A549 (cell line): ENCODE data around the gene VAMP5. TPM values are rescaled to one million over a fixed set of nuclear protein-coding genes. Genes with fewer than 3 reads are reported as not detected.

Source experiments
- ATAC-seq, 2 experiments: fragments of 200-7000 bp in 1 of 2; fragments of >200 bp in 1 of 2; cut with Nextera tagmentation in 1 of 2; cut with Tn5 transposase in 1 of 2; 3 replicates each; pipeline versions ENCODE4 v1.8.0 to v1.9.1; 2018 to 2020; ENCODE audit warnings: mild to moderate bottlenecking in 1 of 2, moderate library complexity in 1 of 2
- CTCF ChIA-PET: fragments of 300-600 bp; sonication (Branson Sonifier 250); formaldehyde crosslinking; extraction: SDS; loops from one replicate; lab custom pipeline; 2021; ENCODE audit warnings: antibody characterized with exemption, inconsistent platforms; lab: Yijun Ruan, JAX
- POLR2A ChIA-PET: fragments of 350-600 bp; formaldehyde crosslinking; extraction: SDS; loops from one replicate; lab custom pipeline; 2021; ENCODE audit warnings: antibody characterized with exemption, inconsistent platforms; lab: Yijun Ruan, JAX
- DNase-seq, 2 experiments: peaks; one replicate each; pipeline versions ENCODE4 v3.0.0 to v3.0.0-alpha.2; 2011 to 2016; ENCODE audit warnings: low read depth in 1 of 2, low spot score in 1 of 2
- FAIRE-seq: peaks from 2 replicates; lab custom pipeline; 2011; peaks lifted over from hg19 to GRCh38; lab: Jason Lieb, UNC
- H3K27ac ChIP-seq, 2 experiments: fragments of >200 bp; sonication (Bioruptor Twin); formaldehyde crosslinking; 3 replicates each; pipeline ENCODE4 v1.5.1; 2016 to 2017
- H3K4me1 ChIP-seq: fragments of >200 bp; sonication (Bioruptor Twin); formaldehyde crosslinking; 3 replicates; pipeline ENCODE4 v1.6.1; 2016
- H3K4me2 ChIP-seq: fragments of >200 bp; sonication (Bioruptor Twin); formaldehyde crosslinking; 3 replicates; pipeline ENCODE4 v1.6.1; 2016
- H3K4me3 ChIP-seq: fragments of >200 bp; sonication (Bioruptor Twin); formaldehyde crosslinking; 3 replicates; pipeline ENCODE4 v1.5.1; 2016
- H3K9me3 ChIP-seq: fragments of >200 bp; sonication (Bioruptor Twin); formaldehyde crosslinking; 3 replicates; pipeline ENCODE4 v1.6.1; 2016
- ATOH8 ChIP-seq: fragments of 250-450 bp; sonication (Bioruptor Pico); IDR thresholded peaks from 2 replicates; pipeline ENCODE4 v1.5.0; 2020; ENCODE audit warnings: low read depth, mild to moderate bottlenecking, moderate library complexity
- BCL3 ChIP-seq: fragments of >200 bp; sonication (Bioruptor Twin); formaldehyde crosslinking; IDR thresholded peaks from 3 replicates; pipeline ENCODE4 v1.6.1; 2016
- CBX2 ChIP-seq: fragments of 200-600 bp; sonication (generic); IDR thresholded peaks from 2 replicates; pipeline ENCODE4 v1.6.1; 2016; ENCODE audit warnings: low read depth, mild to moderate bottlenecking, borderline replicate concordance
- CEBPB ChIP-seq, 2 experiments: fragments of >200 bp in 1 of 2; sonication (Bioruptor Twin) in 1 of 2; formaldehyde crosslinking in 1 of 2; IDR thresholded peaks; 2 replicates each; pipeline ENCODE4 v1.6.1; 2012 to 2016
- CHD2 ChIP-seq: fragments of 150-350 bp; IDR thresholded peaks from 2 replicates; pipeline ENCODE4 v1.6.1; 2014; ENCODE audit warnings: low read length; ENCODE audit not compliant: partially characterized antibody
- CHD4 ChIP-seq: fragments of 200-600 bp; sonication (generic); IDR thresholded peaks from 2 replicates; pipeline ENCODE4 v1.6.1; 2016; ENCODE audit warnings: antibody characterized with exemption, mild to moderate bottlenecking, borderline replicate concordance
- E2F6 ChIP-seq: IDR thresholded peaks from 2 replicates; pipeline ENCODE4 v1.6.1; 2012; ENCODE audit warnings: low read depth, borderline replicate concordance
- EHF ChIP-seq: fragments of 250-450 bp; sonication (Bioruptor Pico); IDR thresholded peaks from 2 replicates; pipeline ENCODE4 v1.5.0; 2020; ENCODE audit warnings: mild to moderate bottlenecking
- ESRRA ChIP-seq: fragments of 150-350 bp; IDR thresholded peaks from 2 replicates; pipeline ENCODE4 v1.6.1; 2014; ENCODE audit warnings: mild to moderate bottlenecking, low read length, borderline replicate concordance
- FOSB ChIP-seq: fragments of 250-450 bp; sonication (Bioruptor Pico); IDR thresholded peaks from 2 replicates; pipeline ENCODE4 v1.5.0; 2020; ENCODE audit warnings: mild to moderate bottlenecking, moderate library complexity
- FOSL2 ChIP-seq, 2 experiments: fragments of 450-650 bp in 1 of 2; fragments of >200 bp in 1 of 2; sonication (Bioruptor Twin) in 1 of 2; formaldehyde crosslinking; IDR thresholded peaks; 2 replicates each; pipeline versions ENCODE4 v1.5.0 to v1.6.1; 2016 to 2020; ENCODE audit warnings: mild to moderate bottlenecking in 1 of 2, moderate library complexity in 1 of 2
- FOXS1 ChIP-seq: fragments of 250-450 bp; sonication (Bioruptor Pico); IDR thresholded peaks from 2 replicates; pipeline ENCODE4 v1.5.0; 2020; ENCODE audit warnings: mild to moderate bottlenecking, moderate library complexity
- GATA3 ChIP-seq: IDR thresholded peaks from 2 replicates; pipeline ENCODE4 v1.6.1; 2012; ENCODE audit warnings: borderline replicate concordance
- HDAC2 ChIP-seq: fragments of 200-600 bp; sonication (generic); IDR thresholded peaks from 2 replicates; pipeline ENCODE4 v1.6.1; 2016
- HES2 ChIP-seq: fragments of >200 bp; sonication (Bioruptor Twin); formaldehyde crosslinking; IDR thresholded peaks from 2 replicates; pipeline ENCODE4 v1.6.1; 2016
- HEYL ChIP-seq: fragments of 250-450 bp; sonication (Bioruptor Pico); IDR thresholded peaks from 2 replicates; pipeline ENCODE4 v1.8.0; 2021; ENCODE audit warnings: mild to moderate bottlenecking, moderate library complexity
- HOXA7 ChIP-seq: fragments of 250-450 bp; sonication (Bioruptor Pico); IDR thresholded peaks from 2 replicates; pipeline ENCODE4 v1.5.0; 2020; ENCODE audit warnings: mild to moderate bottlenecking, moderate library complexity
- HOXB13 ChIP-seq: fragments of 250-450 bp; sonication (Bioruptor Pico); IDR thresholded peaks from 2 replicates; pipeline ENCODE4 v1.5.0; 2020; ENCODE audit warnings: low read depth, mild to moderate bottlenecking, moderate library complexity
- KDM5A ChIP-seq: fragments of 200-600 bp; sonication (generic); IDR thresholded peaks from 2 replicates; pipeline ENCODE4 v1.6.1; 2016; ENCODE audit warnings: antibody characterized with exemption, mild to moderate bottlenecking
- NFE2L2 ChIP-seq: fragments of 150-350 bp; conservative IDR thresholded peaks from 2 replicates; pipeline ENCODE4 v1.6.1; 2014; ENCODE audit warnings: low read length
- NR3C1 ChIP-seq: fragments of >200 bp; sonication (Bioruptor Twin); formaldehyde crosslinking; IDR thresholded peaks from 3 replicates; pipeline ENCODE4 v1.6.1; 2017
- POLR2AphosphoS2 ChIP-seq: conservative IDR thresholded peaks from 2 replicates; pipeline ENCODE4 v1.6.1; 2012; ENCODE audit warnings: low read length, improper control_type of control experiment, inconsistent platforms
- RAD21 ChIP-seq, 2 experiments: fragments of >200 bp in 1 of 2; sonication (Bioruptor Twin) in 1 of 2; formaldehyde crosslinking in 1 of 2; IDR thresholded peaks in 1 of 2; conservative IDR thresholded peaks in 1 of 2; 2 replicates in 1 of 2; 3 replicates in 1 of 2; pipeline ENCODE4 v1.6.1; 2012 to 2018; ENCODE audit warnings: inconsistent platforms in 1 of 2
- RARB ChIP-seq: fragments of 250-450 bp; sonication (Bioruptor Pico); IDR thresholded peaks from 2 replicates; pipeline ENCODE4 v1.8.0; 2021; ENCODE audit warnings: mild to moderate bottlenecking, moderate library complexity
- RCOR1 ChIP-seq: fragments of 150-350 bp; IDR thresholded peaks from 2 replicates; pipeline ENCODE4 v1.6.1; 2014; ENCODE audit warnings: antibody characterized with exemption, low read length, low read depth
- REST ChIP-seq: fragments of 200-600 bp; sonication (generic); IDR thresholded peaks from 2 replicates; pipeline ENCODE4 v1.6.1; 2016; ENCODE audit warnings: antibody characterized with exemption, mild to moderate bottlenecking, moderate library complexity
- RNF2 ChIP-seq: fragments of 200-600 bp; sonication (generic); IDR thresholded peaks from 2 replicates; pipeline ENCODE4 v1.6.1; 2016; ENCODE audit warnings: low read depth, mild to moderate bottlenecking, antibody characterized with exemption, moderate library complexity, borderline replicate concordance
- SREBF2 ChIP-seq: fragments of 450-650 bp; IDR thresholded peaks from 2 replicates; pipeline ENCODE4 v1.6.1; 2014; ENCODE audit warnings: mild to moderate bottlenecking, moderate library complexity
- TFCP2L1 ChIP-seq: fragments of 250-450 bp; sonication (Bioruptor Pico); IDR thresholded peaks from 2 replicates; pipeline ENCODE4 v1.5.0; 2021; ENCODE audit warnings: mild to moderate bottlenecking
- TP53 ChIP-seq: fragments of 250-450 bp; sonication (Bioruptor Pico); IDR thresholded peaks from 2 replicates; pipeline ENCODE4 v1.5.0; 2021; ENCODE audit warnings: mild to moderate bottlenecking, moderate library complexity
- USF2 ChIP-seq: fragments of 450-650 bp; IDR thresholded peaks from 2 replicates; pipeline ENCODE4 v1.6.1; 2014; ENCODE audit warnings: antibody characterized with exemption
- WGBS: methylation state at CpG from one replicate; pipeline ENCODE4 v1.1.6; 2017; ENCODE audit errors: missing lambda C conversion rate; 5-methylcytosine and 5-hydroxymethylcytosine counted together
- polyA plus RNA-seq, 4 experiments: library from polyadenylated mRNA; depleted of rRNA in 3 of 4; stranded (reverse); fragments of >200 nt; fragmentation: RNase III in 1 of 4; extraction: RNeasy Plus Mini Kit Qiagen cat#74134 plus additional on column Dnase treatment in 1 of 4; gene quantifications; 2 replicates in 3 of 4; 3 replicates in 1 of 4; pipeline ENCODE4 v1.2.3, GENCODE V29; 2011 to 2017

The VAMP5 gene
- polyA plus RNA-seq, 2 of the 4 experiments (the other 2 are of a cell fraction), result 0.16 TPM; not detected in 1

GRCh38 chr2:85545780-85546240 is 38.4 kb upstream of the VAMP5 start (continued):
- TF ChIP-seq REST (peak; percentile 41; the same call in 1 of the 2 replicates), USF2 (no peak), HOXB13 (no peak), NR3C1 (no peak), RARB (CRISPR knock-in tag) (peak; percentile 94)

GRCh38 chr2:85547089-85547858 is 37.0 kb upstream of the VAMP5 start:
- H3K27ac ChIP-seq, result 0 out of 6 replicates have a peak overlapping the region, but pooled peaks of 1 of the 2 experiments have one; percentile 0
- ATAC-seq (peak; percentile 27 to 29), DNase-seq (no peak), FAIRE-seq (no peak)
- WGBS, result 78% methylated on average over 1 of the region's 1 CpG
- H3K4me1 ChIP-seq, result peaks cover 56% of the 10 kb centered on the region
- H3K4me3 ChIP-seq, result no peak overlapping the region
- H3K4me2 ChIP-seq, result no peak overlapping the region
- POLR2A ChIA-PET, result interaction anchor here (0.9 to 9.0 kb wide), 6 partner anchors 8 to 219 kb away, joined by 3 to 116 read pairs (median 4); partner anchors contain the start of genes MAT2A, SH2D6 and TGOLN2
- CTCF ChIA-PET, result interaction anchor here (1.4 to 35.5 kb wide), 5 partner anchors 9 to 156 kb away, joined by 5 to 1185 read pairs (median 56); partner anchors contain the start of genes CAPG, GGCX and SH2D6
- H3K9me3 ChIP-seq, result no peaks in the 10 kb centered on the region
- no peak; the same call in none of the 2 replicates for TF ChIP-seq FOSB (CRISPR knock-in tag)
- no peak for TF ChIP-seq TFCP2L1 (CRISPR knock-in tag)
- TF ChIP-seq RNF2, result no peak
- 0 out of 3 replicates have a peak, but pooled peaks have one; percentile 10 for TF ChIP-seq BCL3
- no peak for TF ChIP-seq GATA3
- no peak for TF ChIP-seq EHF (CRISPR knock-in tag)
- no peak for TF ChIP-seq RCOR1
- no peak for TF ChIP-seq KDM5A
- TF ChIP-seq CHD2, result no peak
- no peak for TF ChIP-seq HES2
- no peak for TF ChIP-seq FOXS1 (CRISPR knock-in tag)
- TF ChIP-seq CBX2, result no peak
- no peak for TF ChIP-seq SREBF2
- peak; percentile 83; the same call in 1 of the 2 replicates for TF ChIP-seq POLR2AphosphoS2
- no peak for TF ChIP-seq HDAC2
- no peak for TF ChIP-seq NFE2L2
- no peak for TF ChIP-seq CEBPB (IDR thresholded peaks at IDR 0.05)
- TF ChIP-seq E2F6, result no peak
- TF ChIP-seq ATOH8, result no peak; the same call in 1 of the 2 replicates
- no peak for TF ChIP-seq CHD4
- no peak for TF ChIP-seq FOSL2 (IDR thresholded peaks at IDR 0.05)
- no peak for TF ChIP-seq FOSL2 (CRISPR knock-in tag; IDR thresholded peaks at IDR 0.05)
- peak in 1 of 2 experiments; percentile 6; a peak in 2 of 5 replicates for TF ChIP-seq RAD21 (conservative IDR thresholded peaks at IDR 0.05 in 1 of 2, IDR thresholded peaks at IDR 0.05 in 1 of 2)
- no peak for TF ChIP-seq HEYL (CRISPR knock-in tag)
- no peak for TF ChIP-seq ESRRA
- peak; percentile 48; the same call in 1 of the 2 replicates for TF ChIP-seq HOXA7 (CRISPR knock-in tag)
- no peak for TF ChIP-seq TP53
